H1 (cell line): Measurements from ENCODE around the gene RNF130. TPM values are rescaled to one million over a fixed set of nuclear protein-coding genes. Genes with fewer than 3 reads are reported as not detected.

ENCODE experiments used
- CTCF ChIA-PET: fragments of 300-600 bp; sonication (Branson Sonifier 250); formaldehyde crosslinking; loops from one replicate; lab custom pipeline; 2021; ENCODE audit not compliant: partially characterized antibody; lab: Charles Lee
- POLR2A ChIA-PET: fragments of 300-600 bp; sonication (Branson Sonifier 250); formaldehyde crosslinking; loops from one replicate; lab custom pipeline; 2021; ENCODE audit warnings: inconsistent platforms; ENCODE audit not compliant: partially characterized antibody; lab: Charles Lee
- DNase-seq, 2 experiments: peaks; one replicate each; pipeline versions ENCODE4 v3.0.0 to v3.0.0-alpha.2; 2010 to 2022; ENCODE audit warnings: low spot score in 2 of 2, low read depth in 1 of 2, mixed read lengths in 1 of 2
- FAIRE-seq: peaks from 2 replicates; lab custom pipeline; 2011; peaks lifted over from hg19 to GRCh38; lab: Jason Lieb, UNC
- H2AFZ ChIP-seq: 2 replicates; pipeline ENCODE4 v1.8.1; 2012; ENCODE audit warnings: low read length, inconsistent platforms
- H2AK5ac ChIP-seq: 2 replicates; pipeline ENCODE4 v1.6.1; 2013; ENCODE audit warnings: low read depth, low read length
- H2BK120ac ChIP-seq: replicated peaks from 2 replicates; pipeline ENCODE3; 2013; ENCODE audit warnings: low read depth, low read length, inconsistent platforms
- H2BK12ac ChIP-seq: 2 replicates; pipeline ENCODE4 v1.6.1; 2013; ENCODE audit warnings: low read depth, low read length
- H2BK15ac ChIP-seq: 2 replicates; pipeline ENCODE4 v1.6.1; 2013; ENCODE audit warnings: low read length
- H2BK20ac ChIP-seq: 2 replicates; pipeline ENCODE4 v1.6.1; 2013; ENCODE audit warnings: low read length
- H2BK5ac ChIP-seq: 2 replicates; pipeline ENCODE4 v1.6.1; 2013; ENCODE audit warnings: low read depth, low read length
- H3K14ac ChIP-seq: 2 replicates; pipeline ENCODE4 v1.6.1; 2013; ENCODE audit warnings: inconsistent platforms; ENCODE audit not compliant: insufficient read length
- H3K18ac ChIP-seq: 2 replicates; pipeline ENCODE4 v1.6.1; 2013; ENCODE audit warnings: low read length; ENCODE audit errors: extremely low read depth
- H3K23ac ChIP-seq: 2 replicates; pipeline ENCODE4 v1.6.1; 2013; ENCODE audit warnings: inconsistent platforms; ENCODE audit not compliant: insufficient read length
- H3K23me2 ChIP-seq: 2 replicates; pipeline ENCODE4 v1.6.1; 2013; ENCODE audit warnings: low read depth, low read length
- H3K27ac ChIP-seq: 2 replicates; pipeline ENCODE4 v1.6.1; 2011; ENCODE audit warnings: low read depth, low read length, inconsistent platforms
- H3K27me3 ChIP-seq, 4 experiments: replicated peaks in 1 of 4; 1 replicate in 1 of 4; 2 replicates in 3 of 4; pipeline versions ENCODE4 v1.6.1 to v1.8.1; 2011 to 2013; ENCODE audit warnings: low read length in 3 of 4, mild to moderate bottlenecking in 3 of 4, inconsistent platforms in 2 of 4, mixed read lengths in 2 of 4, moderate library complexity in 1 of 4; ENCODE audit not compliant: control insufficient read depth in 3 of 4, insufficient read depth in 3 of 4; ENCODE audit errors: extremely low read depth in 1 of 4
- H3K36me3 ChIP-seq, 4 experiments: 2 replicates each; pipeline versions ENCODE4 v1.6.1 to v1.8.1; 2011 to 2013; ENCODE audit warnings: mild to moderate bottlenecking in 4 of 4, low read length in 3 of 4, moderate library complexity in 2 of 4, control low read depth in 1 of 4, inconsistent platforms in 1 of 4; ENCODE audit not compliant: insufficient read depth in 4 of 4, control insufficient read depth in 2 of 4
- H3K4ac ChIP-seq: replicated peaks from 2 replicates; pipeline ENCODE3; 2013; ENCODE audit warnings: low read length, low read depth, mixed read lengths, inconsistent platforms; ENCODE audit not compliant: insufficient read length
- H3K4me1 ChIP-seq, 4 experiments: replicated peaks in 1 of 4; 1 replicate in 1 of 4; 2 replicates in 3 of 4; pipeline versions ENCODE4 v1.6.1 to v1.8.1; 2011 to 2013; ENCODE audit warnings: low read length in 3 of 4, inconsistent platforms in 2 of 4, mixed read lengths in 1 of 4; ENCODE audit not compliant: insufficient read depth in 4 of 4, control insufficient read depth in 3 of 4
- H3K4me2 ChIP-seq, 2 experiments: 2 replicates each; pipeline versions ENCODE4 v1.6.1 to v1.8.1; 2011 to 2013; ENCODE audit warnings: low read depth in 2 of 2, low read length in 2 of 2, control low read depth in 1 of 2, inconsistent platforms in 1 of 2, mild to moderate bottlenecking in 1 of 2; ENCODE audit not compliant: insufficient read depth in 1 of 2
- H3K4me3 ChIP-seq, 4 experiments: fragments of 200-600, 300-600 bp in 1 of 4; sonication (generic), shearing (Covaris generic), sonication (Bioruptor Twin) in 1 of 4; 2 replicates each; pipeline versions ENCODE4 v1.5.1 to v1.8.1; 2011 to 2016; ENCODE audit warnings: low read length in 4 of 4, low read depth in 3 of 4, control low read depth in 2 of 4, inconsistent platforms in 2 of 4, mild to moderate bottlenecking in 2 of 4, mixed read lengths in 1 of 4, moderate library complexity in 1 of 4; ENCODE audit not compliant: insufficient read depth in 2 of 4; ENCODE audit errors: extremely low read depth in 1 of 4
- H3K56ac ChIP-seq: replicated peaks from 2 replicates; pipeline ENCODE3; 2013; ENCODE audit warnings: low read depth, mild to moderate bottlenecking, mixed read lengths, low read length, inconsistent platforms; ENCODE audit not compliant: insufficient read length
- H3K79me1 ChIP-seq: 2 replicates; pipeline ENCODE4 v1.6.1; 2013; ENCODE audit warnings: low read depth, low read length, control low read depth
- H3K79me2 ChIP-seq, 2 experiments: 2 replicates each; pipeline versions ENCODE4 v1.6.1 to v1.8.1; 2012 to 2013; ENCODE audit warnings: low read length in 2 of 2, mild to moderate bottlenecking in 2 of 2, inconsistent platforms in 1 of 2; ENCODE audit not compliant: insufficient read depth in 2 of 2, control insufficient read depth in 1 of 2
- H3K9ac ChIP-seq, 4 experiments: replicated peaks in 1 of 4; 1 replicate in 1 of 4; 2 replicates in 3 of 4; pipeline versions ENCODE4 v1.6.1 to v1.8.1; 2011 to 2013; ENCODE audit warnings: low read depth in 3 of 4, low read length in 3 of 4, control low read depth in 2 of 4, mild to moderate bottlenecking in 2 of 4, moderate library complexity in 2 of 4, inconsistent platforms in 1 of 4; ENCODE audit errors: extremely low read depth in 1 of 4
- H3K9me3 ChIP-seq, 2 experiments: 2 replicates each; pipeline versions ENCODE4 v1.6.1 to v1.8.1; 2012 to 2013; ENCODE audit warnings: mild to moderate bottlenecking in 2 of 2, moderate library complexity in 2 of 2, control low read depth in 1 of 2, inconsistent platforms in 1 of 2, low read depth in 1 of 2, low read length in 1 of 2, mixed read lengths in 1 of 2; ENCODE audit not compliant: insufficient read depth in 2 of 2
- H4K20me1 ChIP-seq, 2 experiments: replicated peaks in 1 of 2; 2 replicates each; pipeline versions ENCODE3 to v1.8.1; 2011 to 2013; ENCODE audit warnings: inconsistent platforms in 2 of 2, low read length in 2 of 2, mild to moderate bottlenecking in 1 of 2; ENCODE audit not compliant: insufficient read depth in 2 of 2, control insufficient read depth in 1 of 2
- H4K5ac ChIP-seq: 2 replicates; pipeline ENCODE4 v1.6.1; 2013; ENCODE audit warnings: low read length, low read depth, mixed read lengths, inconsistent platforms; ENCODE audit not compliant: insufficient read length
- H4K8ac ChIP-seq: 2 replicates; pipeline ENCODE4 v1.8.0; 2013; ENCODE audit warnings: mild to moderate bottlenecking, moderate library complexity, low read length, inconsistent platforms; ENCODE audit not compliant: insufficient read depth; ENCODE audit errors: extremely low read depth
- H4K91ac ChIP-seq: replicated peaks from 2 replicates; pipeline ENCODE3; 2013; ENCODE audit warnings: low read length, mixed read lengths, inconsistent platforms; ENCODE audit not compliant: insufficient read length
- ASH2L ChIP-seq: fragments of 200-600, 300-600 bp; sonication (generic); IDR thresholded peaks from one replicate; pipeline ENCODE4 v1.7.1; 2017; ENCODE audit warnings: low read length
- ATF2 ChIP-seq: IDR thresholded peaks from 2 replicates; pipeline ENCODE4 v1.6.1; 2012; ENCODE audit warnings: low read length, inconsistent platforms
- BCL11A ChIP-seq, 2 experiments: IDR thresholded peaks; one replicate each; pipeline ENCODE4 v1.6.1; 2011; ENCODE audit warnings: low read depth in 2 of 2, low read length in 2 of 2, mild to moderate bottlenecking in 2 of 2
- BRCA1 ChIP-seq: IDR thresholded peaks from 2 replicates; pipeline ENCODE4 v1.6.1; 2012; ENCODE audit warnings: low read depth, low read length, improper control_type of control experiment
- GABPA ChIP-seq: IDR thresholded peaks from 2 replicates; pipeline ENCODE4 v1.6.1; 2011; ENCODE audit warnings: mild to moderate bottlenecking, low read length, moderate library complexity, borderline replicate concordance; ENCODE audit not compliant: insufficient read depth
- HDAC2 ChIP-seq, 2 experiments: fragments of 300-600 bp in 1 of 2; sonication (generic) in 1 of 2; IDR thresholded peaks; 2 replicates each; pipeline ENCODE4 v1.6.1; 2011 to 2012; ENCODE audit warnings: low read depth in 2 of 2, low read length in 2 of 2, mild to moderate bottlenecking in 2 of 2, moderate library complexity in 2 of 2, borderline replicate concordance in 1 of 2, inconsistent platforms in 1 of 2
- NRF1 ChIP-seq: IDR thresholded peaks from 2 replicates; pipeline ENCODE4 v1.6.1; 2011; ENCODE audit warnings: mild to moderate bottlenecking, low read depth, low read length, improper control_type of control experiment
- POLR2AphosphoS5 ChIP-seq: IDR thresholded peaks from 2 replicates; pipeline ENCODE4 v1.6.1; 2011; ENCODE audit warnings: low read depth, low read length
- RAD21 ChIP-seq, 2 experiments: IDR thresholded peaks in 1 of 2; conservative IDR thresholded peaks in 1 of 2; 2 replicates each; pipeline ENCODE4 v1.6.1; 2011; ENCODE audit warnings: low read depth in 2 of 2, low read length in 2 of 2, improper control_type of control experiment in 1 of 2, inconsistent platforms in 1 of 2, mild to moderate bottlenecking in 1 of 2, moderate library complexity in 1 of 2
- SP2 ChIP-seq: IDR thresholded peaks from 2 replicates; pipeline ENCODE4 v1.6.1; 2012; ENCODE audit warnings: mild to moderate bottlenecking, low read length, inconsistent platforms
- TCF12 ChIP-seq: IDR thresholded peaks from 2 replicates; pipeline ENCODE4 v1.6.1; 2011; ENCODE audit warnings: low read depth, mild to moderate bottlenecking, low read length
- WGBS, 2 experiments: shearing (Covaris generic) in 1 of 2; methylation state at CpG; one replicate each; pipeline versions ENCODE4 v1.1.6 to v1.1.7; 2013 to 2015; ENCODE audit warnings: low lambda C conversion rate in 2 of 2, mixed read lengths in 2 of 2, inconsistent platforms in 1 of 2, low coverage in 1 of 2, missing lambda C conversion rate in 1 of 2; ENCODE audit not compliant: insufficient replicate concordance in 2 of 2, insufficient coverage in 1 of 2, insufficient read length in 1 of 2; ENCODE audit errors: extremely low coverage in 1 of 2, missing lambda C conversion rate in 1 of 2; 5-methylcytosine and 5-hydroxymethylcytosine counted together
- polyA plus RNA-seq, 7 experiments: library from polyadenylated mRNA; depleted of rRNA in 3 of 7; stranded (reverse) in 5 of 7; unstranded in 2 of 7; fragments of >200 nt in 5 of 7; fragments of 200-250 nt in 2 of 7; gene quantifications; 1 replicate in 5 of 7; 2 replicates in 1 of 7; 4 replicates in 1 of 7; pipeline versions ENCODE4 v1.2.1 to v1.2.3, GENCODE V29; 2011 to 2013; ENCODE audit warnings: missing spikeins in 2 of 7, mixed read lengths in 2 of 7
- total RNA-seq: library from RNA; stranded (reverse); fragmentation: NEBNext Ultra II Directional; extraction: Animal tissue kit (Norgen Biotek cat#: 25700); gene quantifications from 2 replicates; pipeline ENCODE4 v1.2.1, GENCODE V29; 2021

RNF130 gene
- total and polyA plus RNA-seq, 2 of the 8 experiments (the other 6 are each of a cell fraction or from before 2014, with no cell fraction given): 65.1 to 70.0 TPM

GRCh38 chr5:180112181-180112861 is 40.8 kb upstream of the RNF130 start:
- no peak overlapping the region for H2AFZ ChIP-seq
- H4K8ac ChIP-seq: no peak overlapping the region; the same call in 1 of the 2 replicates
- no peaks in the 10 kb centered on the region for H3K79me2 ChIP-seq
- no peak overlapping the region for H2BK15ac ChIP-seq
- FAIRE-seq: no peak
- H2AK5ac ChIP-seq: no peak overlapping the region
- no peak overlapping the region for H3K56ac ChIP-seq
- no peak overlapping the region for H2BK12ac ChIP-seq
- H3K9me3 ChIP-seq: 0 out of 4 replicates have a peak, but pooled peaks cover 0 to under 1% of the 10 kb centered on the region in 2 experiments
- CTCF ChIA-PET: interaction anchor here (0.5 to 0.8 kb wide), 2 partner anchors 9 to 136 kb away, joined by 3 to 4 read pairs; no protein-coding TSS in a partner anchor
- no peak for DNase-seq
- peaks cover 0 to 4% of the 10 kb centered on the region in 2 experiments for H4K20me1 ChIP-seq
- no peaks in the 10 kb centered on the region for H3K79me1 ChIP-seq
- H3K4me1 ChIP-seq: peaks cover 0 to 4% (median 0%) of the 10 kb centered on the region in 4 experiments; a peak in 3 of 7 replicates
- no peaks in the 10 kb centered on the region for H3K27me3 ChIP-seq
- H3K36me3 ChIP-seq: no peaks in the 10 kb centered on the region
- H3K4me3 ChIP-seq: no peak overlapping the region
- no peak overlapping the region for H3K4me2 ChIP-seq
- H3K27ac ChIP-seq: no peak overlapping the region
- H3K23ac ChIP-seq: no peak overlapping the region
- H2BK5ac ChIP-seq: no peak overlapping the region
- 77% methylated on average over 14 of the region's 15 CpGs; no CpG with 5 or more reads in 1 of the 2 experiments for WGBS, 2 experiments
- H3K14ac ChIP-seq: no peak overlapping the region
- no peak overlapping the region for H3K18ac ChIP-seq
- no peak overlapping the region for H2BK120ac ChIP-seq
- no peak overlapping the region for H2BK20ac ChIP-seq
- no peaks in the 10 kb centered on the region for H3K23me2 ChIP-seq
- POLR2A ChIA-PET: no interaction called here
- no peak overlapping the region for H3K4ac ChIP-seq
- no peak overlapping the region for H3K9ac ChIP-seq
- no peak overlapping the region for H4K91ac ChIP-seq
- no peak overlapping the region for H4K5ac ChIP-seq
- TF ChIP-seq BCL11A (IDR thresholded peaks at IDR 0.05; ENCODE audit: low read depth in 2 of 2, low read length in 2 of 2) (no peak), HDAC2 (IDR thresholded peaks at IDR 0.05; ENCODE audit: borderline replicate concordance in 1 of 2, low read depth in 2 of 2, low read length in 2 of 2) (no peak), BRCA1 (no peak), GABPA (no peak), ASH2L (no peak), ATF2 (no peak), NRF1 (no peak), SP2 (no peak), POLR2AphosphoS5 (no peak), RAD21 (IDR thresholded peaks at IDR 0.05 in 1 of 2, conservative IDR thresholded peaks at IDR 0.05 in 1 of 2; ENCODE audit: low read depth in 2 of 2, low read length in 2 of 2) (no peak), TCF12 (no peak)
